SK-N-MC (cell line): Measurements from ENCODE around the gene KLHDC2.

Experiments
- EZH2 ChIP-seq: fragments of 200-600 bp; sonication (generic); IDR thresholded peaks from one replicate; pipeline ENCODE4 v1.6.1; 2017; ENCODE audit warnings: antibody characterized with exemption
- POLR2AphosphoS5 ChIP-seq: IDR thresholded peaks from 2 replicates; pipeline ENCODE4 v1.6.1; 2012; ENCODE audit warnings: mild to moderate bottlenecking, low read depth, low read length, borderline replicate concordance

GRCh38 chr14:49774106-49774505 is 6.2 kb downstream of the KLHDC2 start:
- no peak for TF ChIP-seq POLR2AphosphoS5
- no peak for TF ChIP-seq EZH2
